Neural cell (in vitro differentiated cells): ENCODE measurements around the gene OSR1.

Source experiments
- CTCF ChIP-seq: fragments of 450-650 bp; IDR thresholded peaks from 2 replicates; pipeline ENCODE4 v1.5.1; 2014; ENCODE audit warnings: antibody characterized with exemption, mild to moderate bottlenecking, moderate library complexity; ENCODE audit not compliant: poor library complexity, severe bottlenecking
- EP300 ChIP-seq: fragments of 450-650 bp; conservative IDR thresholded peaks from 2 replicates; pipeline ENCODE4 v1.6.1; 2014; ENCODE audit warnings: antibody characterized with exemption, mild to moderate bottlenecking, moderate library complexity; ENCODE audit not compliant: poor library complexity, severe bottlenecking
- EZH2 ChIP-seq: fragments of 200-600, 300-800 bp; shearing (Covaris generic), sonication (generic); IDR thresholded peaks from 2 replicates; pipeline ENCODE4 v1.6.1; 2014; ENCODE audit warnings: antibody characterized with exemption, low read length, borderline replicate concordance, mild to moderate bottlenecking; ENCODE audit not compliant: insufficient read depth, poor library complexity, severe bottlenecking
- MXI1 ChIP-seq: fragments of 450-650 bp; conservative IDR thresholded peaks from 2 replicates; pipeline ENCODE4 v1.6.1; 2014; ENCODE audit warnings: antibody characterized with exemption, mild to moderate bottlenecking; ENCODE audit not compliant: poor library complexity, severe bottlenecking
- RAD21 ChIP-seq: fragments of 450-650 bp; conservative IDR thresholded peaks from 2 replicates; pipeline ENCODE4 v1.6.1; 2014; ENCODE audit warnings: antibody characterized with exemption, mild to moderate bottlenecking, moderate library complexity
- SMC3 ChIP-seq: fragments of 450-650 bp; conservative IDR thresholded peaks from 2 replicates; pipeline ENCODE4 v1.6.1; 2014; ENCODE audit warnings: antibody characterized with exemption, mild to moderate bottlenecking, moderate library complexity; ENCODE audit not compliant: poor library complexity
- TAF1 ChIP-seq: IDR thresholded peaks from 2 replicates; pipeline ENCODE4 v1.6.1; 2012; ENCODE audit warnings: low read depth

DNA sequence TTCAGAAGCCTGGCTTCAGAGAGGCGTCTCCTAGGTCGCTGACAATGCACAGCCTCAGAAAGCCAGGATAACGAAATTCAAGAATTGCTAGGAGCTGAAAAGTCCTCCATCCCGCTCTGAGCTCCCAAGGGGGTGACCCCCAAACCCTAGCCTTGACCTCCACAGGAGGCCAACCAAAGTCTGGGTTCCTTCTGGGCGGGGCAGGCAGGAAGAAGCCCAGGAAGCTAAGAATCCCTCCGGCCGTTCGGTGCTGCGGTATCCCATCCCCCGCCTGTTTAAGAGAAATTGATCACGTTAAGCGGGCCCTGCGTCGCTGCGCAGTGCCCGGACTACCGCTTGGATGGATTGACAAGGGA lies 2.5 kb upstream of the OSR1 start:
- TF ChIP-seq CTCF (no peak), RAD21 (no peak), MXI1 (no peak), EP300 (no peak), SMC3 (no peak), TAF1 (no peak), EZH2 (no peak)
